Measurements from ENCODE around the gene DLL4. TPM values are rescaled to one million over a fixed set of nuclear protein-coding genes. Genes with fewer than 3 reads are reported as not detected.

DLL4 gene
- total RNA-seq, 2 experiments from 2014 or later, result not detected

DNA sequence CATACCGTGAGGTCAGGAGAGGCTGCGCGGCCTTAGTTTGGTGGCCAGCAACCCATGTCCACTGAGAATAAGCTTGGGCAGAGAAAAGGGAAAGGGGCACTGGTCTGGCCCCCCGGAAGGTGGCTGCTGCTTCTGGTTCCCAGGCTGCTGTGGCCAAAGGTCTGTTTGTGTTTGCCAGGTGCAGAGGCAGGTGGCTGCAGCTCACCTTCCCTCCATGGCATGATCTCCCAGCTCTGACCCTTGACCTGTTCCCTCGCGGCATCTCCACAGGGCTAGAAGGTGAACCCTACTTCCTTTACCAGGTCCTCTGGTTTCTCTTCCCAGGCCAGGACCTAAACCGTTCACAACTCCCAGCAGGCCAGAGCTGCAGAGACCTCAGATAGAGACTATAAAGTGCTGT is 21.0 kb upstream of the DLL4 start:
- Mint-ChIP-seq H3K27ac (no peak overlapping the region), H3K4me1 (ENCODE audit: low read depth) (peaks cover 17% of the 10 kb centered on the region), H3K36me3 (peaks cover 6% of the 10 kb centered on the region), H3K27me3 (no peaks in the 10 kb centered on the region), H3K9me3 (no peaks in the 10 kb centered on the region), H3K4me3 (peak overlapping the region; percentile 7)
- intact Hi-C loops (cut with micrococcal nuclease), result no loop called here
- ChIA-PET POLR2A (interaction anchor here (0.8 to 0.9 kb wide), 2 partner anchors 33 to 45 kb away, joined by 3 to 4 read pairs; partner anchors contain the start of gene CHAC1), CTCF (interaction anchor here (0.6 to 9.0 kb wide), 10 partner anchors 12 to 279 kb away, joined by 3 to 103 read pairs (median 36); partner anchors contain the start of genes DLL4 and VPS18)
- DNase-seq, result no peak

DNA sequence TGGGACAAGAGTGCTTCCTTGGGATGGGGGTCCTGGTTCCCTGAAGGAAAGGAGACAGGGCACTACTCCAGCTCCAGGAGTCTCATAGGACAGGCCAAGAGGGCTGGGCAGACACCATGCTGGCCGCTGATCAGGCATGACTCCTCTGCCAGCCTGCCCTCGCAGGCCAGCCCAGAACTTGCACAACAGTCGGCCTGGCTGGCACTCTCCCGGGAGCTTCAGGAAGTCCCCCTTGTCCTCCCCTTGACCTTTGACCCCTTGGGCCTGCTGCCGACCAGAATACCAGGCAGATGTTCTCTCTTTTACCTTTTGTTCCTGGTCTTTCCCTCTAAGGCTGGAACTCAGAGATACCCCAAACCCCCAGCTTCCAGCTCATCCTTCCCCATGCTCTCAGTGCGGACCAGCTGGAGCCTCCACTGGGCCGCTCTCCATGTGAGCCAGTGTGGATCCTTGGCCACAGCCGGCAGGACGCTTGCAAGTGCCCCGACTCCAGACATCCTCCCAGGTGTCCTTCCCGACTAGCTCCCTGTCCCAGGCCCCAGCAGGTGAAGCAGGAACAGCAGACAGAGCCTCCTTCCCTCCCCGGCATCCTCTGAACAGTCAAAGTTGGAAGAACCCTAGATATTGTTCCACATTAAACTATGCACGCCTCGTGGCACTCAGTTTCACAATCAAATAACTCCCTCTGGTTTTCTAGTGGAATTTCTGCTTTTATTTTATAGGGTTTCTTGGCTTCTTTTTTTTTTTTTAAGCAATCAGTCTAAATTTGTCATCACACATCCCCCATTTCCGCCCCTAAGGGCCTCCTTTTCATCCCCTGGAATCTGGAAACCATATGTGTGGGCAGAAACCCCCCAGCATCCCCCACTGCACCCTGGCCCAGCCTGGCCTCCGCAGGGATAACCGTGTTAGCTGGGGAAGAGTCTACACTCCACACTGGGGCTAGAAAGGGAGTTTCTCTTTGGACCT is 19.2 kb upstream of the DLL4 start:
- DNase-seq, result no peak
- POLR2A ChIA-PET, result no interaction called here
- Mint-ChIP-seq H3K4me1 (ENCODE audit: low read depth) (peaks cover 12% of the 10 kb centered on the region), H3K27ac (no peak overlapping the region), H3K36me3 (no peaks in the 10 kb centered on the region), H3K27me3 (no peaks in the 10 kb centered on the region), H3K9me3 (no peaks in the 10 kb centered on the region), H3K4me3 (no peak overlapping the region)
- CTCF ChIA-PET, result interaction anchor here (0.6 to 8.1 kb wide), 4 partner anchors 14 to 276 kb away, joined by 3 to 103 read pairs (median 4); partner anchors contain the start of gene VPS18
- intact Hi-C loops (cut with micrococcal nuclease), result no loop called here

DNA sequence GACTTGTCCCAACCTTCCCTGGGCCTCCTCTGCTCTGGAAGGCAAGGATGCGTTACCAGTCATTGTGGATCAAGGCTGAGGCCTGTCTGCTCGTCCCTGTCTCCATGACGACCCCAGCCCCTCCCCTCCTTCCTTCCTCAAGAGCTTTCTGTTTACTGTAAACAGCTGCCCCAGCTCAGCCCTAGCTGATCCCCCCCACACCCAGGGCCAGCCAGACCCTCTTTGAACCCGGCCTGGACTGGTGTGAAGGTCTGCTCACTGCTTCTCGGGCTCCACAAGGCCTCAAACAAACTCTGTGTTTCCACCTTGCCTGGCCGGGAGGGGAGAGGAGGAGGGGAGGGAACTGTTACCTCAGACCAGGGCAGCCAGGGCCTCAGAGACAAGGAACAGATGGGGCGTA is 18.0 kb upstream of the DLL4 start:
- ChIA-PET CTCF (interaction anchor here (1.4 kb wide), 1 partner anchor 275 kb away, joined by 3 read pairs; no protein-coding TSS in a partner anchor), POLR2A (no interaction called here)
- Mint-ChIP-seq H3K27ac (no peak overlapping the region), H3K4me1 (ENCODE audit: low read depth) (peaks cover 12% of the 10 kb centered on the region), H3K27me3 (no peaks in the 10 kb centered on the region), H3K4me3 (no peak overlapping the region), H3K36me3 (no peaks in the 10 kb centered on the region), H3K9me3 (no peaks in the 10 kb centered on the region)
- no peak for DNase-seq
- intact Hi-C loops (cut with micrococcal nuclease), result no loop called here

GRCh38 chr15:40911693-40912092 is 17.4 kb upstream of the DLL4 start:
- ChIA-PET POLR2A (no interaction called here), CTCF (interaction anchor here (0.6 to 1.4 kb wide), 4 partner anchors 9 to 274 kb away, joined by 3 to 5 read pairs (median 3); no protein-coding TSS in a partner anchor)
- H3K4me1 Mint-ChIP-seq (ENCODE audit: low read depth), result peaks cover 12% of the 10 kb centered on the region
- no peak overlapping the region for H3K27ac Mint-ChIP-seq
- no peaks in the 10 kb centered on the region for H3K36me3 Mint-ChIP-seq
- intact Hi-C loops (cut with micrococcal nuclease), result no loop called here
- H3K4me3 Mint-ChIP-seq, result no peak overlapping the region
- DNase-seq, result no peak
- H3K27me3 Mint-ChIP-seq, result peaks cover 2% of the 10 kb centered on the region
- H3K9me3 Mint-ChIP-seq, result no peaks in the 10 kb centered on the region

DNA sequence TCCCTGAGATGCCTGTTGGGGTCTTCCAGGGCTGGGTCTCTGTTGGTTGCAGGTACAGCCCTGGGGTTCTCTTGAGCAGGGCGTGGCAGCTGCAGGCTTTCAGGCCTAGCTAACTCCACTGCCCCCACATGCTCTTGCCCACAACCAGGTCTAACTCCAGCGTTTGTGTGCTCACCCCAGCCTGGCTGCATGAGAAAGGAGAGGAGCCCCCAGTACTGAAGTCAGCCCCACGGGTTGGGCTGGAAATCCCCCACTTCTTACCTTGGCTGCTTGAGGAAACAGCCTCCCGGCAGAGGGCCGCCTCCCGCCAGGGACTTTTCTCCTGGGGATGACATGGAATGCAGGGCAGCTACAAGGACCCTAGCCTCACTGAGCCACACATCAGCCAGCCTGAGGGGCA is 16.7 kb upstream of the DLL4 start:
- DNase-seq, result no peak
- no peak overlapping the region for H3K27ac Mint-ChIP-seq
- POLR2A ChIA-PET, result no interaction called here
- H3K9me3 Mint-ChIP-seq, result no peaks in the 10 kb centered on the region
- H3K4me1 Mint-ChIP-seq (ENCODE audit: low read depth), result peaks cover 4% of the 10 kb centered on the region
- H3K27me3 Mint-ChIP-seq, result peaks cover 2% of the 10 kb centered on the region
- intact Hi-C loops (cut with micrococcal nuclease), result no loop called here
- no peaks in the 10 kb centered on the region for H3K36me3 Mint-ChIP-seq
- no peak overlapping the region for H3K4me3 Mint-ChIP-seq
- CTCF ChIA-PET, result interaction anchor here (0.6 to 1.3 kb wide), 4 partner anchors 10 to 85 kb away, joined by 3 to 5 read pairs (median 3); no protein-coding TSS in a partner anchor

DNA sequence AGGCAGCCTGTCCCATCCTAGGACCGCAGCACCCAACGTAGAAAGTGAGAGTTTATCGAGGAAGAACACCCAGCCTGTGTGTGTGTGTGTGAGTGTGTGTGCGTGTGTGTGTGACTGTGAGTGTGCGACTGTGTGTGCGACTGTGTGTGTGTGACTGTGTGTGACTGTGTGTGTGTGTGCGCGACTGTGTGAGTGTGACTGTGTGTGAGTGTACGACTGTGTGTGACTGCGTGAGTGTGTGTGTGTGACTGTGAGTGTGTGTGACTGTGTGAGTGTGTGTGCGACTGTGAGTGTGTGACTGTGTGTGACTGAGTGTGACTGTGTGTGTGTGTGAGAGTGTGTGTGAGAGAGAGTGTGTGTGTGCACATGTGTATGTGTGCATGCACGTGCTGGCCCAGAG is 15.1 kb upstream of the DLL4 start:
- POLR2A ChIA-PET, result no interaction called here
- Mint-ChIP-seq H3K4me3 (no peak overlapping the region), H3K4me1 (ENCODE audit: low read depth) (no peaks in the 10 kb centered on the region), H3K27ac (no peak overlapping the region), H3K36me3 (no peaks in the 10 kb centered on the region), H3K27me3 (peaks cover 2% of the 10 kb centered on the region), H3K9me3 (no peaks in the 10 kb centered on the region)
- intact Hi-C loops (cut with micrococcal nuclease), result no loop called here
- CTCF ChIA-PET, result no interaction called here
- no peak for DNase-seq

DNA sequence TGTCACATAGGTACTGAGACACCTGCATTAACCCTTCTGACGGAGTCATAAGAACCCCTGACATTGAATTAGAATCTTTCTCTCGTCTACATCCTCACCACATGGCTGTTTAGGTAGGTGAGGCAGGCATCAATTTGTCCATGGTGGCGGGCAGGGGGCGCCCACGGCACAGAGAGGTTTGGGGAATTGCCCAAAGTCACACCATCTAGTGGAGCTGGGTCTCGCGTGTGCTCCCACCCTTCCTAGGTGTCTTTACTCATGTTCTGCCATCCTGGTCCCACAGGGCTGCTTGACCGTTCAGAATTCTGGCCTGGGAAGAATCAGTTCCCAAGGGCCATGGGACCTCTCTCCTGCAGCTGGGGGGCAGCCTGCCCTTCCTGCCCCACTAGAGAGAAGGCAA is 14.7 kb upstream of the DLL4 start:
- intact Hi-C loops (cut with micrococcal nuclease), result no loop called here
- DNase-seq, result no peak
- Mint-ChIP-seq H3K27me3 (peaks cover 2% of the 10 kb centered on the region), H3K4me3 (no peak overlapping the region), H3K9me3 (no peaks in the 10 kb centered on the region), H3K36me3 (no peaks in the 10 kb centered on the region), H3K4me1 (ENCODE audit: low read depth) (no peaks in the 10 kb centered on the region), H3K27ac (no peak overlapping the region)
- CTCF ChIA-PET, result no interaction called here
- POLR2A ChIA-PET, result no interaction called here

DNA sequence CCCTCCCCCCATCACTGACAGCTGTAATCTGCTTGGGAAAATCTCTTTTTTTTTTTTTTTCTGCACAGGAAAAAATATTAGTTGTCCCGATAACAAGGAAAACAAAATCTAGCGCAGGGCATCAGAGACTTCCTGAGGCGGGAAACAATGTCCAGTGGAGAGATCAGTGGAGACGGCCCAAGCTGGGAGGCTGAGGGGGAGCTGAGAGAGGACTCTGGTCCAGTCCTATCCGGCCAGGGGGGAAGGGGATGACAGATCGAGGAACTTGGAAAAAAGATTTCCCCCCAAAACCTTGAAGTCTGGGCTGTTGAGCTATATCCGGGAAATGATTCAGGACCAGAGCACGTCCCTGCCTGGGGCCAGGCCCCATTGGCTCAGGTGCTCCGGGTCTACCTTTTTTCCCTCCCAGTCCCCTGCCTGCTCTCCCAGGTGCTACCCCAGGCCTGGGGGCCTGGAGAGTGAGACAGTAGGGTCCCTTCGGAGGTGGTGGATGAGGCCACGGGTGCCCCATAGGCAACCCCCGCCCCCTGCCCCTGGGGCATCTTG is 14.0 kb upstream of the DLL4 start:
- ChIA-PET CTCF (interaction anchor here (0.5 to 1.5 kb wide), 2 partner anchors 11 to 270 kb away, joined by 3 to 5 read pairs; no protein-coding TSS in a partner anchor), POLR2A (interaction anchor here (1.1 kb wide), 1 partner anchor 27 kb away, joined by 4 read pairs; no protein-coding TSS in a partner anchor)
- H3K27me3 Mint-ChIP-seq, result peaks cover 2% of the 10 kb centered on the region
- no peak overlapping the region for H3K4me3 Mint-ChIP-seq
- intact Hi-C loops (cut with micrococcal nuclease), result no loop called here
- H3K36me3 Mint-ChIP-seq, result no peaks in the 10 kb centered on the region
- no peak for DNase-seq
- no peaks in the 10 kb centered on the region for H3K4me1 Mint-ChIP-seq (ENCODE audit: low read depth)
- H3K27ac Mint-ChIP-seq, result no peak overlapping the region
- H3K9me3 Mint-ChIP-seq, result no peaks in the 10 kb centered on the region

DNA sequence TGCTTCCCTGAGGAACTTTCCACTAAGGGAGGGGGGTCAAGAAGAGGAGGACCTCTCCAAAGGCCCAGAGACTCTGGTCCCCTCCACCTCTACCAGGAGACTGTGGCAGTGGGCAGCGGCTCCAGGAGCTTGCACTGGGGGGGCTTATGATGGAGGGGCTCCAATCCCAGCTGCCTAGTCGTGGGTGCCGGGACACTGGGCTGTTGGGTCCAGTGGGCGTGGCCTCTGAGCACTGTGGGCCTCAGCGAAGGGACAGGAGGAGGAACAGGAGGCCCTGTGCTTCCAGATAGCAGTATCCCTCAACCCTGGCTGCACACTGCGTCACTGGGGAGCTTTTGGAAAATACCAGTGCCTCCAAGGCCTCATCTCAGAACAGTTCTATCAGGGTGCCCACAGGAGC is 13.5 kb upstream of the DLL4 start:
- intact Hi-C loops (cut with micrococcal nuclease), result no loop called here
- CTCF ChIA-PET, result interaction anchor here (0.8 to 1.5 kb wide), 3 partner anchors 10 to 15 kb away, joined by 3 to 5 read pairs (median 3); no protein-coding TSS in a partner anchor
- no peaks in the 10 kb centered on the region for H3K4me1 Mint-ChIP-seq (ENCODE audit: low read depth)

DNA sequence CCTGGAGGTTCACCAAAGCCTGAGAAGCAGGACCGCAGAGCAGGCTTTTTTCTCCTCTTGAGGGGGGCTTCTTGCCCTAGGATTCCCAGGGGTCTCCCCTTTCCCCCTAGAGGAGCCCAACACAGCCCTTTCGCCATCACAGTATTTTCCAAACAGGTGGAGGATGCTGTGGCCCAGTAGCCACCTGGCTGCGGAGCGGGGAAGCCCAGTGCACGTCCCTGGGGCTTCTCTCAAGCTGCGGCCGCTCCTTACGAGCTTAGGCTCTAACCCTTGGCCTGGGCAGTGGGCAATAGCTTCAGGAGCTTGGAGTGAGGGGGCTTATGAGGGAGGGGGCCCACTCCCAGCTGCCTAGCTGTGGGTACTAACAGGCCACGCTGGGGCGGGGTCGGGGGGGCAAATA is 11.6 kb upstream of the DLL4 start:
- CTCF ChIA-PET, result interaction anchor here (0.6 to 1.6 kb wide), 4 partner anchors 13 to 274 kb away, joined by 3 to 4 read pairs (median 3); no protein-coding TSS in a partner anchor
- Mint-ChIP-seq H3K36me3 (no peaks in the 10 kb centered on the region), H3K9me3 (no peaks in the 10 kb centered on the region), H3K27ac (no peak overlapping the region), H3K4me1 (ENCODE audit: low read depth) (no peaks in the 10 kb centered on the region), H3K27me3 (peaks cover 2% of the 10 kb centered on the region), H3K4me3 (no peak overlapping the region)
- no peak for DNase-seq
- intact Hi-C loops (cut with micrococcal nuclease), result no loop called here
- POLR2A ChIA-PET, result no interaction called here

More for the DNA sequence above, 13.5 kb upstream of the DLL4 start:
- H3K27me3 Mint-ChIP-seq, result peaks cover 2% of the 10 kb centered on the region
- H3K9me3 Mint-ChIP-seq, result no peaks in the 10 kb centered on the region
- no peaks in the 10 kb centered on the region for H3K36me3 Mint-ChIP-seq
- DNase-seq, result no peak
- no peak overlapping the region for H3K27ac Mint-ChIP-seq
- no peak overlapping the region for H3K4me3 Mint-ChIP-seq
- POLR2A ChIA-PET, result interaction anchor here (1.1 kb wide), 1 partner anchor 27 kb away, joined by 4 read pairs; no protein-coding TSS in a partner anchor

DNA sequence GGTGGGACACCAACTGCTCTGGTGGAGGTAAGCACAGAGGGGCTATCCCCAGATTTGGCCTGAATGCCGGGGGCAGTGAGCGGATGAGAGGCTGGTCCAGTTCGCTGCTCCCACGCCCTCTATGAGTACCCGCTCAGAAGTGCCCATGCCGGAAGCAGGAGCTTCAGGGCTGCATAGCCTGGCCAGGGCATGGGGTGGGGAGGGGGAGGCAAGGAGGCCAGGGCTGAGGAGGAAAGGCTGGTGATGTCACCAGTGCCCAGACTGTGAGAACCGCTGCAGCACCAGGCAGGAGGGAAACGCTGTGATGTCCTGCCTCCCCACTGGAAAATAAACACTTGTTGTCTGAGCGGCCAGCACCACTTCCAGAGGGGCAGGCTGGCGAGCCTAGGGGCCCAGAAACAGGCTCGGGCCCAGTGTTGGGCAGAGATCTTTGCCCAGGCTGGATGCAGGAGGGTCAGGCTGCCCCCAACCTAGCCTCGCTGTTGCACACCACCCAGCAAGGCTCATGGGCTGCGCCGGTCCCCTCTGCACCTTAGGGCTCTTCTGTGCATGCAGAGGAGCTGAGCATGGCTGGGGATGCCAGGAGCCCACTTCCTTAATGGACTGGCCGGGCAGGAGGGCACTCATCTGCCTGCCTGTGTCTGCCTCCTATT is 10.9 kb upstream of the DLL4 start:
- no peak overlapping the region for H3K4me3 Mint-ChIP-seq
- H3K4me1 Mint-ChIP-seq (ENCODE audit: low read depth), result no peaks in the 10 kb centered on the region
- intact Hi-C loops (cut with micrococcal nuclease), result no loop called here
- DNase-seq, result no peak
- no peaks in the 10 kb centered on the region for H3K9me3 Mint-ChIP-seq
- CTCF ChIA-PET, result interaction anchor here (1.0 to 1.6 kb wide), 3 partner anchors 12 to 23 kb away, joined by 3 read pairs; no protein-coding TSS in a partner anchor
- no peak overlapping the region for H3K27ac Mint-ChIP-seq
- POLR2A ChIA-PET, result no interaction called here
- no peaks in the 10 kb centered on the region for H3K36me3 Mint-ChIP-seq
- peaks cover 2% of the 10 kb centered on the region for H3K27me3 Mint-ChIP-seq

All from activated CD4-positive, alpha-beta memory T cell treated with anti-CD3 and anti-CD28 coated beads for 36 hours (primary cell).